ENCODE results near the gene EMX2. TPM values are rescaled to one million over a fixed set of nuclear protein-coding genes. Genes with fewer than 3 reads are reported as not detected.

EMX2 gene
- total RNA-seq, 4 donors from 2014 or later: 2.0 to 9.7 (median 2.5) TPM

GRCh38 chr10:117509573-117509972 lies 33.0 kb upstream of the EMX2 start:
- no peak for TF ChIP-seq POLR2A (IDR thresholded peaks at IDR 0.05)
- TF ChIP-seq, protein P1, sequence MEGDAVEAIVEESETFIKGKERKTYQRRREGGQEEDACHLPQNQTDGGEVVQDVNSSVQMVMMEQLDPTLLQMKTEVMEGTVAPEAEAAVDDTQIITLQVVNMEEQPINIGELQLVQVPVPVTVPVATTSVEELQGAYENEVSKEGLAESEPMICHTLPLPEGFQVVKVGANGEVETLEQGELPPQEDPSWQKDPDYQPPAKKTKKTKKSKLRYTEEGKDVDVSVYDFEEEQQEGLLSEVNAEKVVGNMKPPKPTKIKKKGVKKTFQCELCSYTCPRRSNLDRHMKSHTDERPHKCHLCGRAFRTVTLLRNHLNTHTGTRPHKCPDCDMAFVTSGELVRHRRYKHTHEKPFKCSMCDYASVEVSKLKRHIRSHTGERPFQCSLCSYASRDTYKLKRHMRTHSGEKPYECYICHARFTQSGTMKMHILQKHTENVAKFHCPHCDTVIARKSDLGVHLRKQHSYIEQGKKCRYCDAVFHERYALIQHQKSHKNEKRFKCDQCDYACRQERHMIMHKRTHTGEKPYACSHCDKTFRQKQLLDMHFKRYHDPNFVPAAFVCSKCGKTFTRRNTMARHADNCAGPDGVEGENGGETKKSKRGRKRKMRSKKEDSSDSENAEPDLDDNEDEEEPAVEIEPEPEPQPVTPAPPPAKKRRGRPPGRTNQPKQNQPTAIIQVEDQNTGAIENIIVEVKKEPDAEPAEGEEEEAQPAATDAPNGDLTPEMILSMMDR (IDR thresholded peaks at IDR 0.05): no peak
- no peak for TF ChIP-seq POLR2AphosphoS5 (IDR thresholded peaks at IDR 0.05)
- no peak for TF ChIP-seq EP300 (IDR thresholded peaks at IDR 0.05)
- H3K27me3 ChIP-seq: no peaks in the 10 kb centered on the region
- WGBS: 94% methylated on average over 7 of the region's 7 CpGs

GRCh38 chr10:117511601-117512390 lies 30.8 kb upstream of the EMX2 start:
- TF ChIP-seq, protein P1 (IDR thresholded peaks at IDR 0.05): no peak
- peaks cover under 1% of the 10 kb centered on the region for H3K4me1 ChIP-seq
- no peak overlapping the region for H3K27ac ChIP-seq
- no peaks in the 10 kb centered on the region for H3K36me3 ChIP-seq
- H3K27me3 ChIP-seq: no peaks in the 10 kb centered on the region
- WGBS: 63% methylated on average over 16 of the region's 17 CpGs
- H3K9me3 ChIP-seq: no peaks in the 10 kb centered on the region
- peak; percentile 35 to 63 for DNase-seq (ENCODE audit: low spot score in 2 of 2)
- no peak overlapping the region for H3K4me3 ChIP-seq

More at GRCh38 chr10:117509573-117509972, 33.0 kb upstream of the EMX2 start:
- Histone ChIP-seq H3K36me3 (no peaks in the 10 kb centered on the region), H3K4me1 (no peaks in the 10 kb centered on the region), H3K27ac (no peak overlapping the region), H3K9me3 (no peaks in the 10 kb centered on the region), H3K4me3 (no peak overlapping the region)
- peak; percentile 19 to 59 for DNase-seq (ENCODE audit: low spot score in 2 of 2)

GRCh38 chr10:117514971-117515370 lies 27.6 kb upstream of the EMX2 start:
- Histone ChIP-seq H3K27me3 (no peaks in the 10 kb centered on the region), H3K36me3 (no peaks in the 10 kb centered on the region), H3K27ac (no peak overlapping the region), H3K9me3 (no peaks in the 10 kb centered on the region), H3K4me3 (no peak overlapping the region), H3K4me1 (peaks cover 4% of the 10 kb centered on the region)
- 77% methylated on average over 5 of the region's 5 CpGs for WGBS
- TF ChIP-seq, protein P1 (IDR thresholded peaks at IDR 0.05): no peak
- TF ChIP-seq POLR2A (IDR thresholded peaks at IDR 0.05): no peak
- no peak for TF ChIP-seq POLR2AphosphoS5 (IDR thresholded peaks at IDR 0.05)
- no peak for TF ChIP-seq EP300 (IDR thresholded peaks at IDR 0.05)
- peak in 1 of 2 donors; percentile 5 for DNase-seq (ENCODE audit: low spot score in 2 of 2)

- H3K27me3 ChIP-seq: no peaks in the 10 kb centered on the region
- WGBS: 55% methylated on average over 6 of the region's 6 CpGs
- TF ChIP-seq EP300 (IDR thresholded peaks at IDR 0.05) (no peak), POLR2A (IDR thresholded peaks at IDR 0.05) (no peak), POLR2AphosphoS5 (IDR thresholded peaks at IDR 0.05) (no peak)
- TF ChIP-seq, protein P1 (IDR thresholded peaks at IDR 0.05): no peak
Measured at GRCh38 chr10:117516681-117517080, 25.9 kb upstream of the EMX2 start.

DNA sequence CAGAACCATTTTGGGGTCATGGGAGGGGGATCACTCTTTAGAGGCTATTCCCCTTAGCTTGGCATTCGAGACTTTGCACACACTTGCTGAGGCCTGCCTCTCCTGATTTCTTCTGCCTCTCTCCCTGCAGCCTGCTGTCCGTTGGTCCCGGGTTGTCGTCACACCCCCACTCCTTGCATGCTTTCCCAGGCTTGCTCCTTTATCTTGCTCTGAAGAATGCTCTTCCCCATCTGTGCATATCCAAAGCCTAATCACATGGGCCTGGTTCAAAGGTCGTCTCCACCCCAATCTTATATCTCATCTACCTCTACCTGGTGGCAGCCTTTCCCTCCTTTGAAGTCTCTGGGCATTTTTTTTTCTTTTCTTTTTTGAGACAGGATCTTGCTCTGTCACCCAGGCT lies 24.3 kb upstream of the EMX2 start:
- Histone ChIP-seq H3K4me3 (no peak overlapping the region), H3K4me1 (peaks cover 4% of the 10 kb centered on the region), H3K27me3 (no peaks in the 10 kb centered on the region), H3K27ac (no peak overlapping the region), H3K36me3 (no peaks in the 10 kb centered on the region), H3K9me3 (no peaks in the 10 kb centered on the region)
- DNase-seq (ENCODE audit: low spot score in 2 of 2): peak; percentile 32 to 40
- TF ChIP-seq POLR2AphosphoS5 (IDR thresholded peaks at IDR 0.05) (no peak), EP300 (IDR thresholded peaks at IDR 0.05) (no peak), POLR2A (IDR thresholded peaks at IDR 0.05) (no peak)
- TF ChIP-seq, protein P1 (IDR thresholded peaks at IDR 0.05): no peak
- 77% methylated on average over 5 of the region's 5 CpGs for WGBS

More at GRCh38 chr10:117516681-117517080, 25.9 kb upstream of the EMX2 start:
- Histone ChIP-seq H3K4me1 (peaks cover 4% of the 10 kb centered on the region), H3K27ac (no peak overlapping the region), H3K4me3 (no peak overlapping the region), H3K9me3 (no peaks in the 10 kb centered on the region), H3K36me3 (no peaks in the 10 kb centered on the region)
- DNase-seq (ENCODE audit: low spot score in 2 of 2): no peak
